Pulmonary artery endothelial cell (primary cell): ENCODE data around the gene SCN5A. TPM values are rescaled to one million over a fixed set of nuclear protein-coding genes. Genes with fewer than 3 reads are reported as not detected.

Source experiments
- DNase-seq: peaks from one replicate; pipeline ENCODE4 v3.0.0-alpha.2; 2011; ENCODE audit warnings: low read depth, low spot score
- total RNA-seq: library from RNA; depleted of rRNA; stranded (reverse); fragments of >200 nt; gene quantifications from 2 replicates; pipeline ENCODE4 v1.2.3, GENCODE V29; 2014

Gene SCN5A
- 8.4 and 13.6 TPM in 2 replicates for total RNA-seq

GRCh38 chr3:38649500-38650247 is at the start of gene SCN5A:
Gene SCN5A, minus strand, starts transcription at chr3:38649687. Its CDS starts 16,380 bp downstream, at chr3:38633307.
- no peak for DNase-seq

GRCh38 chr3:38698760-38699159 is 49.3 kb upstream of the SCN5A start:
- no peak for DNase-seq

- DNase-seq, result no peak
Observed at GRCh38 chr3:38698061-38698460, 48.6 kb upstream of the SCN5A start.

GRCh38 chr3:38696034-38696433 is 46.5 kb upstream of the SCN5A start:
- DNase-seq, result no peak

- no peak for DNase-seq
Observed at GRCh38 chr3:38690185-38690584, 40.7 kb upstream of the SCN5A start.

GRCh38 chr3:38689774-38690173 is 40.3 kb upstream of the SCN5A start:
- no peak for DNase-seq

GRCh38 chr3:38689346-38689745 is 39.9 kb upstream of the SCN5A start:
- no peak for DNase-seq

- DNase-seq, result no peak
Observed at GRCh38 chr3:38687321-38687720, 37.8 kb upstream of the SCN5A start.

GRCh38 chr3:38684546-38684945 is 35.1 kb upstream of the SCN5A start:
- DNase-seq, result no peak

GRCh38 chr3:38669668-38670067 is 20.2 kb upstream of the SCN5A start:
- no peak for DNase-seq

GRCh38 chr3:38662544-38662943 is 13.1 kb upstream of the SCN5A start:
- peak; percentile 33 for DNase-seq

- no peak for DNase-seq
Observed at GRCh38 chr3:38658841-38659240, 9.4 kb upstream of the SCN5A start.

GRCh38 chr3:38657369-38657768 is 7.9 kb upstream of the SCN5A start:
- no peak for DNase-seq

- DNase-seq, result no peak
Observed at GRCh38 chr3:38655708-38656300, 6.3 kb upstream of the SCN5A start.

- no peak for DNase-seq
Observed at GRCh38 chr3:38653685-38654537, 4.4 kb upstream of the SCN5A start.

GRCh38 chr3:38652934-38653333 is 3.4 kb upstream of the SCN5A start:
- DNase-seq, result no peak

GRCh38 chr3:38651153-38651789 is 1.8 kb upstream of the SCN5A start:
- DNase-seq, result no peak

- DNase-seq, result no peak
Observed at GRCh38 chr3:38650248-38650951, 913 bp upstream of the SCN5A start.

- DNase-seq, result no peak
Observed at GRCh38 chr3:38648659-38649499, 608 bp downstream of the SCN5A start.

- no peak for DNase-seq
Observed at GRCh38 chr3:38648024-38648658, 1.3 kb downstream of the SCN5A start.
